ENCODE data around the gene LRP8.
A peak's percentile ranks its signal among the peaks of the same experiment; 100 is the strongest.

Gene LRP8

DNA sequence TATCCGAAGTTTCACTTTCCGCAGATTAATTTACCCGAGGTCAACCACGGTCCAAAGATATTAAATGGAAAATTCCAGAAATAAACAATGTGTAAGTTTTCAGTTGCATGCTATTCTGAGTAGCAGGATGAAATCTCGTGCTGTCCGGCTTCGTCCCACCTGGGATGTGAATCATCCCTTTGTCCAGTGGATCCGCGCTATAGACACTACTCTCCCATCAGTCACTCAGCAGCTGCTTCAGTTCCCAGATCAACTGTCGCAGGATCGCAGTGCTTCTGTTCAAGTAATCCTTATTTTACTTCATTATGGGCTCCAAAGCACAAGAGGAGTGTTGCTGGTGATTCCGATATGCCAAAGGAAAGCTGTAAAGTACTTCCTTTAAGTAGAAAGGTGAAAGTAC is 8.3 kb upstream of the LRP8 start:
- H3K36me3 Mint-ChIP-seq, result no peaks in the 10 kb centered on the region
- no peak overlapping the region for H3K4me3 Mint-ChIP-seq
- H3K4me1 Mint-ChIP-seq, result peaks cover 15% of the 10 kb centered on the region
- no peak overlapping the region for H3K27ac Mint-ChIP-seq
- no peaks in the 10 kb centered on the region for H3K27me3 Mint-ChIP-seq
- H3K9me3 Mint-ChIP-seq, result no peaks in the 10 kb centered on the region

DNA sequence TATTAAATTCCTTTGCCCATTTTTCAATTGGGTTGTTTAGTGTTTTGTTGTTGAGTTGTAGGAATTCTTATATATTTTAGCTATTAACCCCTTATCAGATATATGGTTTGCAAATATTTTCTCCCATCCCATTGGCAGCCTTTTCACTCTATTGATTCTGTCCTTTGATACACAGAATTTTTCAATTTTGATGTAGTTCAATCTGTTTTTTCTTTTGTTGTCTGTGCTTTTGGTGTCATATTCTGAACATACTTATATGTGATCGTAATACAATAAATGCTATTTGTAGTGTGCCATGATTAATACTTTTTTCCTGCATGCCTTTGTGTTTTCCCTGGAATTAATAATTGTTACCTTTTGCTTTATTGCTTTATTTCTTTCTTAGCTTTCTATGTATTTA is 7.8 kb upstream of the LRP8 start:
- no peaks in the 10 kb centered on the region for H3K27me3 Mint-ChIP-seq
- H3K4me1 Mint-ChIP-seq, result peaks cover 10% of the 10 kb centered on the region
- no peaks in the 10 kb centered on the region for H3K36me3 Mint-ChIP-seq
- no peaks in the 10 kb centered on the region for H3K9me3 Mint-ChIP-seq
- H3K4me3 Mint-ChIP-seq, result no peak overlapping the region
- no peak overlapping the region for H3K27ac Mint-ChIP-seq

DNA sequence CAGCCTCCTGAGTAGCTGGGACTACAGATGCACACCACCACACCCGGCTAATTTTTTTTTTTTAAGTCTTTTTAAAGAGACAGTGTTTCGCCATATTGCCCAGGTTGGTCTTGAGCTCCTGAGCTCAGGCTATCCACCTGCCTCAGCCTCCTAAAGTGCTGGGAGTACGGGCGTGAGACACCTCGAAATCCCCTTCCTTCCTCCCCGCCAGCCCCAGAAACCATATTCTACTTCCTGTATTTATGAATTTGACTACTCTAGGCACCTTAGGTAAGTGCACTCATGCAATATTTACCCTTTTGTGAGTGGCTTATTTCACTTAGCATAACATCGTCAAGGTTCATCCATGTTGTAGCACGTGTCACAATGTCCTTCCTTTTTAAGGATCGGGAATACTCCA is 6.9 kb upstream of the LRP8 start:
- H3K4me3 Mint-ChIP-seq, result no peak overlapping the region
- no peaks in the 10 kb centered on the region for H3K9me3 Mint-ChIP-seq
- peaks cover 8% of the 10 kb centered on the region for H3K4me1 Mint-ChIP-seq
- H3K27ac Mint-ChIP-seq, result peak overlapping the region; percentile 55
- H3K27me3 Mint-ChIP-seq, result no peaks in the 10 kb centered on the region
- no peaks in the 10 kb centered on the region for H3K36me3 Mint-ChIP-seq

DNA sequence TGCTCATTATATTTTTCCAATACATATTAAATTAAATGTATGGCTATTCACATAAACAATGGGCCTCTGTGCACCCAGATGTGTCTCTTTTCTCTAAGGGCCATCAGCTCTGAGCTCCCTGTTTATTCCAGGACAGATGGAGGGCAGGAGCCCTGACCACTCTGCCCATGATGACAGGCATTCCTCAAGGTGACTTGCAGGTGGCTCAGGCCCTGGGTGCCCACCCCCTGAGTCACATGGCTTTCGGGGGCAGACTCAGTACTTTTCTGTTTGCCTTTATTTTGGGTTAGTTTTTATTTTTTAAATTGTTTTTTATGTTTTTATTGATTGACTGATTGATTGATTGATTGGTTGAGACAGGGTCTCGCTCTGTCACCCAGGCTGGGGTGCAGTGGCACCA is 6.4 kb upstream of the LRP8 start:
- Mint-ChIP-seq H3K27me3 (no peaks in the 10 kb centered on the region), H3K9me3 (no peaks in the 10 kb centered on the region), H3K36me3 (no peaks in the 10 kb centered on the region), H3K4me3 (no peak overlapping the region), H3K4me1 (peaks cover 8% of the 10 kb centered on the region), H3K27ac (no peak overlapping the region)

DNA sequence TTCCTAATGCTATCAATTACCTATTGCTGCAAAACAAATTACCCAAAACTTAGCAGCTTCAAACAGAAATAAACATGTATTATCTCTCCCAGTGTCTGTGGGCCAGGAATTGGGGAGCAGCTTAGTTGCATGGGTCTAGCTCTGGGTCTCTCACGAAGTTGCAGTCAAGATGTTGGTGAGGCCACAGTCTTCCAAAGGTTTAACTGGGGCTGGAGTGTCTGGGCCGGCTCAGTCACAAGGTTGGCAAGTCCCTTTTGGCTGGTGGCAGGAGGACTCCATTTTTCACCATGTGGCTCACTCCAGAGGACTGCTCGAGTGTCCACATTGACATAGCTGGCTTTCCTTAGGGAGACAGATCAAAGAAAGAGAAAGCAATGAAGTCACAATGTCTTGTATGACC is 5.0 kb upstream of the LRP8 start:
- H3K4me3 Mint-ChIP-seq, result no peak overlapping the region
- no peaks in the 10 kb centered on the region for H3K9me3 Mint-ChIP-seq
- no peaks in the 10 kb centered on the region for H3K36me3 Mint-ChIP-seq
- peaks cover 8% of the 10 kb centered on the region for H3K4me1 Mint-ChIP-seq
- no peak overlapping the region for H3K27ac Mint-ChIP-seq
- no peaks in the 10 kb centered on the region for H3K27me3 Mint-ChIP-seq

DNA sequence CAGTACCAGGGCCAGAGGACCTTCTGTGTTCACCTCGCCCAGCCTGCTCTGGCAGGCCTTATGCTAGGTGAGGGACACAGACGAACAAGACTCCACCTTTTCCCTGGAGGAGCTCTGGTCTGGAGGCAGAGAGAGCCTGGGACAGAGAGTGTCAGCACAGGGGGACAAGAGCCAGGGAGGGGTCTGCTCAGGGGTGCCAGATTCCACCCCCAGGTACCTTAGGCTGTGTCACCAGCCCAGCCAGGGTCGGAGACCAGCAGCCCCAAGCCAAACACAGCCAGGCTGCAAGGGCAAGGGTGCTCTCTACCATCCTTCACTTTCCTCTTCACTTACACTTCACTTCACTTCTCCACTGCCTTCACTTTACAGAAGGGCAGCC is 4.3 kb upstream of the LRP8 start:
- peaks cover 8% of the 10 kb centered on the region for H3K4me1 Mint-ChIP-seq
- no peaks in the 10 kb centered on the region for H3K27me3 Mint-ChIP-seq
- H3K36me3 Mint-ChIP-seq, result no peaks in the 10 kb centered on the region
- H3K4me3 Mint-ChIP-seq, result no peak overlapping the region
- H3K9me3 Mint-ChIP-seq, result no peaks in the 10 kb centered on the region
- H3K27ac Mint-ChIP-seq, result no peak overlapping the region

DNA sequence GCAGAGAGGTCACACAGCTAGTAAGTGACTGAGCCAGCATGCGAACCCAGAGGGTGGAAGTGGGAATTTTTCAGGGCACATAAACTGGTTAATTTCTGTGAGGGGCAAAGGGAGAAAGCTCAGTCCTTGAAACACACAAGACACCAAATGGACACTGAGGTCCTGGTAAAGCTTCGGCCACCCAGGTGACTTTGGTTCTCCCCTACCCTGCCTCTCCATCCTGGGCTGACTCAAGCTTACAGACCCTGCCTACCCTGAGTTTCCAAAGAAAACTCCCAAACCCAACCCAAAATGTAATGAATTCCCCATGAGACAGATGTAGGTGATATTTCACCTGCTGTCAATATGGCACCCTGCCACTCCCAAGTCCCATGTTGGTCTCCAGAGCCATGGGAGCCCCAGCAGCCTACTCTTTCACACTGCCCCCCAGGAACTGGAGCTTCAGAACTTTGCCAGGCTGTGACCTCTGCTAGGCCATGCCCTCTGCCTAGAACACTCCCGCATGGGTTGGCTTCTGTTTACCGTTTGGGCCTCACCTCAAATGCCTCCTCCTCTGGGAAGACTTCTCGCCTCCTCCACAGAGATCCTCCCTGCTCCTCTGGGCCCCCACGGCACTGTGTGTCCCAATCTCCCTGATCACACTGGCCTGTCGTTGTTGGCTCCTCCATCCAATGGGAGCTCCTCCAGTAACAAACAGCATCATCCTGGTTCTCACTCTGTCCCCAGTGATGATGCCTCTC is 3.7 kb upstream of the LRP8 start:
- Mint-ChIP-seq H3K9me3 (no peaks in the 10 kb centered on the region), H3K27me3 (no peaks in the 10 kb centered on the region), H3K27ac (peak overlapping the region; percentile 55), H3K4me1 (peaks cover 8% of the 10 kb centered on the region), H3K36me3 (no peaks in the 10 kb centered on the region), H3K4me3 (no peak overlapping the region)

DNA sequence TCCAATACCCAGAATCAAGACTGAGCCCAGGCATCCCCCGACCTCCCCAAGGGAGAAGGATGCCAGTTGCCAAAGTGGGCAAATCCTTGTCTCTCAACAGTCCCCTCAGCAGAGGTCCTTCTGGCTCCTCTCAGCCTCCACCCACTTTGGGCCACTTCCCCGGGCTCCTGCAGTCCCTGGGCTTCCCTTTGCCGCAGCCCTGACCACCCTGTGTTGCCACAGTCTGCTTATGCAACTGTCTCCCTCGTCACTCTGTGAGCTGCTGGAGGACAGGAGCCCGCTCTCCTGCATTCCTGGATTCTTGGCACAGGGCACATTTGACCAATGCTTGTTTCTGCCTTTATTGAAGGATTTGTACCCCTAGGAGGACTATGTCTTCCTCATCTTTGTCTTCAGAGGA is 2.9 kb upstream of the LRP8 start:
- Mint-ChIP-seq H3K27me3 (no peaks in the 10 kb centered on the region), H3K36me3 (peaks cover 4% of the 10 kb centered on the region), H3K9me3 (no peaks in the 10 kb centered on the region), H3K27ac (peak overlapping the region; percentile 80), H3K4me3 (no peak overlapping the region), H3K4me1 (peaks cover 11% of the 10 kb centered on the region)

DNA sequence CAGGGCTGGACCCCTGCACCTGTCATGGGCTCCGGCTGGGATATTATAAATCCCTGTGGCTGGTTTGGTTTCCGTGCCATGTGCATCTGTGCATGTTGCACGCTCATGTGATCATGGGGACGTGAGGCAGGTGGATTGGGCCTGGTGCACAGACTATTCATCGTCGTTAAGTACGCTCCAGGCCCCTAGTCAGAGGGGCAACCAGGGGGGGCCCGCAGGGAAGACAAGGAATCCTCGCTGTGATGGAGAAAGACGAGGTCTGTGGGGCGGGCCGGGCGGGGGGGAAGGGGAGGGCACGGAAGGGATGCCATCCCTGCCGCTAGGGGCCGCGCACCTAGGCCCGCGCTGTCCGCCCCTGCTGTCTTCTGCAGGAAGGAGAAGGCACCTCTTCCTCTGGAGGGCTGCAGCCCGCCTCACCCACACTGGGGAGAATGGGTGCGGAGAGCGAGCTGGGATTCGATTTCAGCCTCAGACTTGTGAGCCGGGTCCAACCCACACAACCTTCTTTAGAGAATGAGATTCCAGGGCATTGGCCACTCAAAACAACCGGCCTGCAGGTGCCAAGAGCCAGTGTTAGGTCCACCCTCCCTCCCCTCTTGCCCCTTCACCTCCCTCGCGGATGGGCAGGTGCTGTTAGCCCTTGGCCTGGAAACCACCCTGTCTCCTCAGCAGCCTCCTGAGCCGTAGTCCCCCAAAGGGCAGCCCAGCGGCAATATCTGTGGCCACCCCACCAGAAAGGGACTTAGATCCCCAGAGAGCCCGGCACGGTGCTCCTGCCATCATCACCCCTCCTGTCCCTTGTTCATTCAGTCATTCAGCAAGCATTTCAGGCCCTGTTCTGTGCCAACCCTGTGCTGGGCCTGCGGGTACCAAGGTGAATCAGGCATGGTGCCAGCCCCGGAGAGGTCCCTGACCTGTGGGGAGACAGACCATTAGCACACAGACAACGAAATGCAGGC is 950 bp upstream of the LRP8 start:
- Mint-ChIP-seq H3K27me3 (no peaks in the 10 kb centered on the region), H3K4me3 (peak overlapping the region; percentile 92), H3K36me3 (peaks cover 9% of the 10 kb centered on the region), H3K27ac (peak overlapping the region; percentile 61), H3K4me1 (peaks cover 13% of the 10 kb centered on the region), H3K9me3 (no peaks in the 10 kb centered on the region)

DNA sequence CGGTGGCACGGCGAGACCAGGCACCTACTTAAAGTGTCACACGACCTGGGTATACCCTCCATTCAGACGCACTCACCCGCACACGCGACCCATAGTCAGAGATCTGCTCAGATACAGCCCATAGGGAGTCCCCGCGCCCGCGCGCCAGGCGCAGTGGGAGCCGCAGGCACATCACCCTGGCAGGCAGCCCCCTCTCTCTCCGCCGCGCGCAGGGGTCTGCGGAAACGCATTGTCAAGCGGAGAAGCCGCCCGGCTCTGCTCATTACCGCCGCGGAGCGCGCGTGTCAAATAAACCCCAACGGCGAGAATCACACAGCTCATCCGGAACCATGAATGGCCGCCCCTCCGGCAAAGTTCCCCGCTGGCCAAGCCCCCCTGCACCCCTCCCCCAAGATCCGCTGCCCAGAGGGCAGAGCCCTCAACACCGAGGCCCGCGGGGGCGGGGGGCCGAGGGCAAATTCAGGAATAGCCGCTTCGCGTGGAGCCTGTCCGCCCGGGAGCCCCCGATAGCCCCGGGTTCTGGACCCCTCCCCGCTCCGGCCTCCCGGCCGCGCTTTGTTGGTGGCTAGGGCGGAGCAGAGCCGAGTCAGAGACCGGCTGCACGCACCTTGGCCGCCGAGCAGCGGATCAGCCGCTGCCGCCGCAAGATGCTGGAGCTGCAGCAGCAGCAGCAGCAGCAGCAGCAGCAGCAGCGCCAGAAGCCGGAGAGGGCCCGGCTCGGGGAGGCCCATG is 522 bp downstream of the LRP8 start:
- no peaks in the 10 kb centered on the region for H3K9me3 Mint-ChIP-seq
- peak overlapping the region; percentile 98 for H3K27ac Mint-ChIP-seq

DNA sequence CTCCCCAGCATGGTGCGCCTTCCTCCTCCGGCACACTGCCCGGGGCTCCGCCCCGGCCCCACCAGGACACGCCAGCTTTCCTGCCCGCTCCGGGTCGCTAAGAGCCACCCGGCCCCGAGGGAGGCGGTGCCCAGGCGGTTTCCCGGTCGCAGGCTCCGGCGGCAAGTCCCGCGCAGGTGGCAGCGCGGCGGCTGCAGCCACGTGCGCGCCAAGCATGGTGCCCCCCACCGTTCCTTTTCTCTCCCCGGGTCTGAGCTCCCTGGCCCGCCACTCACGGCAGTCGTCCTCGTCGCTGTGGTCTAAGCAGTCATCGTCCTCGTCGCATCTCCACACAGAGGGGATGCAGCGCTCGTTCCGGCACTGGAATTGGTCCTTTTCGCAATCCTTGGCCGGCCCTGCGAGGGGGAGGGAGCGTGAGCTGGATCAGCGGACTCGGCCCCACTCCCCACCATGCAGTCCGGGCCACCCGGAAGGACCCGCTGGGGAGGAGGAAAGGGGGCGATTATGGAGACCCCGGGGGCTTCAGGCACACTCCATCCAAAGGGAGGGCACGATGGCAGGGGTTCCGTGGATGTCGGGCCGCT is 1.2 kb downstream of the LRP8 start:
- H3K9me3 Mint-ChIP-seq, result no peaks in the 10 kb centered on the region
- no peaks in the 10 kb centered on the region for H3K27me3 Mint-ChIP-seq
- peak overlapping the region; percentile 98 for H3K27ac Mint-ChIP-seq
- peaks cover 12% of the 10 kb centered on the region for H3K36me3 Mint-ChIP-seq
- H3K4me3 Mint-ChIP-seq, result peak overlapping the region; percentile 97
- H3K4me1 Mint-ChIP-seq, result peaks cover 17% of the 10 kb centered on the region

More for the DNA sequence above, 522 bp downstream of the LRP8 start:
- peaks cover 9% of the 10 kb centered on the region for H3K36me3 Mint-ChIP-seq
- peaks cover 15% of the 10 kb centered on the region for H3K4me1 Mint-ChIP-seq
- peak overlapping the region; percentile 97 for H3K4me3 Mint-ChIP-seq
- no peaks in the 10 kb centered on the region for H3K27me3 Mint-ChIP-seq

DNA sequence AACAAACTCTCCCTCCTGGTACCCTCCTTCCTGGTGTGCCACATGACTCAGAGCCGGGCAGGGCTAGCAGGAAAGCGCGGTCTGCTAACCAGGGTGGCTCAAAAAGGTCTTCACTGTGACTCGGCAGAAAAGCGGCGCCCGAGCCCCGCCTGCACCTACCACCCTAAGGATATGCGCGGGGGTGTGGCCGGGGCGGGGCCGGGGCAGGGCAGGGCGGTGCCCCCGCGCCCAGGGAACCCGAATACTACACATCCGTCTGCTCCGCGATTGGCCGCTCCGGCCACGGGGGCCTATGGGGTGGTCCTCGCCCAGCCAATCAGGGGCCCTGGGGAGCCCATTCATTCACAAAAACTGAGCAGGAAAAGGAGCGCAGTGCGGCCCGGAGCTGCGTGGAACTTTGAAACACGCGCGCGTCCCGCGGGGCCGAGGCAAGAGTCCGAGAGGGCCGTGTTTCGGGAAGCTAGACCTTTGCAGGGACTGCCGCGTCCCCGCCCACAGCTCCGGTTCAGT is 1.7 kb downstream of the LRP8 start:
- Mint-ChIP-seq H3K9me3 (no peaks in the 10 kb centered on the region), H3K36me3 (peaks cover 12% of the 10 kb centered on the region), H3K27me3 (no peaks in the 10 kb centered on the region), H3K27ac (peak overlapping the region; percentile 97), H3K4me3 (peak overlapping the region; percentile 97), H3K4me1 (peaks cover 17% of the 10 kb centered on the region)

DNA sequence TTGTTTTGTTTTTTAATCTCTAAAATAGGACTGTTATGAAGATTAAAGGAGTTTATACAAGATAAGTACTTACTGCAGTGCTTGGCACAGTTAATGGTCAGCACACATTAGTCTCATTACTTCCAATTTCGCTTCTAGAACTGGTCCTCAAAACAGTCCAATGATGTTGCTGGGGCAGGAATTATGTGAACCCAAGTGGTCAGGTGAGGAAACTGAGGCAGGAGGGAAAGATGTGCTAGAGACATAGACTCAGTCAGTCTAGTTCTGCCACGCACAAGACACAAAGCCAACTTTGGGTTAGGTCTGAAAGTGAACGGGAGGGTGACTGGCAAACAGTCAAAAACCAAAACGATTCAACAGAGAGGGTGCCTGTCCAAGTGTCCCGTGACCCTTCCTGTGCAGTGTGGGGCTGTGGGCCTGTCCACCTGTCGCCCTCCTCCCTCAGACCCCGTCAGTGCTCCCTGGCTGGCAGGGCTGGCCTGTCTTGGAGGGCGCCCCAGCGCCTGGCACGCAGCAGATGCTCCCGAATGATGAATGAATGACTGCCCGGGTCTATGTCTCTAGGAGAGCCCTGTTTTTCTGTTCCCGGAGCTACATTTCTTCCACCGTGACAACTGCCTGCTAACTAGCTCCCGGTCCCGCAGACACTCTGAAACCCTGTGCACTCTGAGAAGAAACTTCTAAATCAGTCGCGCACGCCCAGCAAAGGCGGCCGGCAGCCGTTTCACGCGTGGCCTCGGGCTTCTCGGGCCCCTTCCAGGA is 2.4 kb downstream of the LRP8 start:
- Mint-ChIP-seq H3K4me3 (peak overlapping the region; percentile 97), H3K9me3 (no peaks in the 10 kb centered on the region), H3K27me3 (no peaks in the 10 kb centered on the region), H3K36me3 (peaks cover 12% of the 10 kb centered on the region), H3K4me1 (peaks cover 17% of the 10 kb centered on the region), H3K27ac (peak overlapping the region; percentile 97)

DNA sequence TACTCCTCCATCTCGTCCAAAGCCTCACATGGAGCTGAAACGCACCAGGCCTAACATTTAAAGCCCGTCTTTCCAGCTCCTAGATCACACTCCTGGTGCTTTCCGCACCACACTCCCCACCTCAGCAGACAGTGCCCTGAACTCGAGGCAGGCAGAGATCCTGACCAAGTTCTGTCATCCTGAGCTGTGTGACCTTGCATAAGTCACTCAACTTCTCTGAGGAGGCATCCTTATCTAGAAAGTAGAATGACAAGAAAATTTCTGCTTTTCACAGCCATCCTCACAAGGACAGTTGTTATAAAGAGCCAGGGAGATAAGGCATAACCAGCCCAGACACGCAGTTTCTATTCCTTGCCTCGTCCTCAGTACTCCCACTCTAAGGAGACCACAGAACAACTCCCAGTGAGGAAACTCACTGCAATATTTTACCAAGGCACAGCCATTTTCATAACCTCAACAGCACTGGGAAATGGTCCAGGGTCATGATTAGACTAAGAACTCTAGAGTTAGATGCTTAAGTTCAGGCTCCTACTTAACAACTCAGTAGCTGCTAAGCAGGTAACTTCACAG is 3.1 kb downstream of the LRP8 start:
- no peaks in the 10 kb centered on the region for H3K9me3 Mint-ChIP-seq
- H3K4me3 Mint-ChIP-seq, result peak overlapping the region; percentile 97
- peaks cover 12% of the 10 kb centered on the region for H3K36me3 Mint-ChIP-seq
- H3K27me3 Mint-ChIP-seq, result no peaks in the 10 kb centered on the region
- peak overlapping the region; percentile 77 for H3K27ac Mint-ChIP-seq
- H3K4me1 Mint-ChIP-seq, result peaks cover 17% of the 10 kb centered on the region

Data from activated naive CD4-positive, alpha-beta T cell treated with anti-CD3 and anti-CD28 coated beads, Interleukin-2, amount 50 U/mL, for 24 hours (primary cell).